ENCODE data around the gene L3MBTL4. TPM values are rescaled to one million over a fixed set of nuclear protein-coding genes. Genes with fewer than 3 reads are reported as not detected.
"Not testable (repeated sequence)": the region's sequence is repeated elsewhere in the genome, so short reads cannot be mapped to it uniquely, and the experiment has no call there.

The L3MBTL4 gene
- total RNA-seq, 1 donor from 2014 or later, result 16.2 TPM

DNA sequence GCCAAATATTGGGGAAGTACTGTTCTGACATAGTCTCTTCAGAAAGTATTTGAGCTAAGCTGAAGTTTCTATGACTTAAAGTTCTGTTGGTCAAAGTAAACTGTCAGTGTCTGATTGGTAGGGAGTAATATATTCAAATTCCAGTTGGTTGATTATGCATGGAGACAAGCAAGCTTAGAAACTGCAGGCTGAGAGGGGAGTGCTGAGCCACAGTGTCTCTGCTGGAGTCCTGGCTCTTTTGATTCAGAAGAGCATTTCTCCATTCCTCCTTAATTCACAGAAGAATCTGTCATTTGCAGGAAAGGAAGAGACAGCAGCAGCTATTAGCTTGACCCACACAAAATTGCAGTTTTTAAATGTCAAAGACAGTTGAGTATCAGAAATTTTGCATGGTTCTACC, 318.0 kb downstream of the L3MBTL4 start:
- DNase-seq (no peak), ATAC-seq (no peak)
- H3K27ac ChIP-seq, result no peak overlapping the region
- H3K27me3 ChIP-seq, result no peaks in the 10 kb centered on the region
- H3K36me3 ChIP-seq, result no peaks in the 10 kb centered on the region
- TF ChIP-seq, protein P1, sequence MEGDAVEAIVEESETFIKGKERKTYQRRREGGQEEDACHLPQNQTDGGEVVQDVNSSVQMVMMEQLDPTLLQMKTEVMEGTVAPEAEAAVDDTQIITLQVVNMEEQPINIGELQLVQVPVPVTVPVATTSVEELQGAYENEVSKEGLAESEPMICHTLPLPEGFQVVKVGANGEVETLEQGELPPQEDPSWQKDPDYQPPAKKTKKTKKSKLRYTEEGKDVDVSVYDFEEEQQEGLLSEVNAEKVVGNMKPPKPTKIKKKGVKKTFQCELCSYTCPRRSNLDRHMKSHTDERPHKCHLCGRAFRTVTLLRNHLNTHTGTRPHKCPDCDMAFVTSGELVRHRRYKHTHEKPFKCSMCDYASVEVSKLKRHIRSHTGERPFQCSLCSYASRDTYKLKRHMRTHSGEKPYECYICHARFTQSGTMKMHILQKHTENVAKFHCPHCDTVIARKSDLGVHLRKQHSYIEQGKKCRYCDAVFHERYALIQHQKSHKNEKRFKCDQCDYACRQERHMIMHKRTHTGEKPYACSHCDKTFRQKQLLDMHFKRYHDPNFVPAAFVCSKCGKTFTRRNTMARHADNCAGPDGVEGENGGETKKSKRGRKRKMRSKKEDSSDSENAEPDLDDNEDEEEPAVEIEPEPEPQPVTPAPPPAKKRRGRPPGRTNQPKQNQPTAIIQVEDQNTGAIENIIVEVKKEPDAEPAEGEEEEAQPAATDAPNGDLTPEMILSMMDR (IDR thresholded peaks at IDR 0.05), result no peak
- intact Hi-C loops (cut with DNase I), result no loop called here
- no peak overlapping the region for H3K4me3 ChIP-seq
- H3K4me1 ChIP-seq, result no peaks in the 10 kb centered on the region
- H3K9me3 ChIP-seq, result no peaks in the 10 kb centered on the region

DNA sequence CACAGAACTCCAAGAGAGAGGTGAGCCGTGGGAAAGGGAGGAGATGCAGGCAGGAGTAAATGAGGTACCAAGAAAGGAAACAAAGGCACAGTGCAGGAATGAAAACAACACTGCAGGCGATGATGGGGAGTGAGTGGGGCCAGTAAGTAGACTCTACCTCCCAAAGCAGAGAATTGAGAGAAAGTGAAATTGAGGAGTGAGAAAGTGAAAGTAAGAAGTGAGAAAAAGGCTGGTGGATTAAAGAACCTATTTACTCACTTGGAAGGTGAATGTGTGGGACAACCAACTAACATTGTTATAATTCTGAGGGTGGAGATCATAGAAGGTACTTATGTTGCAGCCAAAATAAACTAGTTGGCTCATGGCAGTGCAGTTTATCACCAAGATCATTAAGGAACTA, 326.3 kb downstream of the L3MBTL4 start:
- intact Hi-C loops (cut with DNase I), result no loop called here

DNA sequence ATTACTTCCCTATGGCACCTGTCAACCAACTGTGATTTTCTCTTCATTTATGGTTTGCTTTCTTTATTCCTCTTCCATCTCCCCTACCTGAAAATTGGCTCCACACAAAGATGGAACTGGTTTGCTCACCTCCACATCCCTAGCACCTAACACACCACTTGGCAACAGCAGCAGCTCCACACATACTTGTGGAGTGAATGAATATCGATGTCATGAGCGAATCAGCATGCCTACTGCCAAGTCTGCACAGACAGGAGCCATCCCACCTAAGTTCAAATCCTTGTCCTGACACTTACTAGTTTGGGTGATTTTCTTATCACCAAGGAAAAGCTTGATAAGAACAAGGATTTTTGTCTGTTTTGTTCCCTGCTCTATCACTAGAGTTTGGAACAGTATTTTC, 328.0 kb downstream of the L3MBTL4 start:
- Histone ChIP-seq H3K27me3 (no peaks in the 10 kb centered on the region), H3K4me3 (no peak overlapping the region), H3K4me1 (no peaks in the 10 kb centered on the region), H3K27ac (no peak overlapping the region), H3K9me3 (no peaks in the 10 kb centered on the region), H3K36me3 (no peaks in the 10 kb centered on the region)
- no peak for DNase-seq
- TF ChIP-seq, protein P1 (IDR thresholded peaks at IDR 0.05), result no peak
- ATAC-seq, result no peak
- intact Hi-C loops (cut with DNase I), result no loop called here

More for the DNA sequence above, 326.3 kb downstream of the L3MBTL4 start:
- Histone ChIP-seq H3K27me3 (no peaks in the 10 kb centered on the region), H3K4me3 (no peak overlapping the region), H3K4me1 (no peaks in the 10 kb centered on the region), H3K36me3 (no peaks in the 10 kb centered on the region), H3K27ac (no peak overlapping the region), H3K9me3 (no peaks in the 10 kb centered on the region)
- TF ChIP-seq, protein P1 (IDR thresholded peaks at IDR 0.05), result no peak
- ATAC-seq, result no peak
- DNase-seq, result no peak

DNA sequence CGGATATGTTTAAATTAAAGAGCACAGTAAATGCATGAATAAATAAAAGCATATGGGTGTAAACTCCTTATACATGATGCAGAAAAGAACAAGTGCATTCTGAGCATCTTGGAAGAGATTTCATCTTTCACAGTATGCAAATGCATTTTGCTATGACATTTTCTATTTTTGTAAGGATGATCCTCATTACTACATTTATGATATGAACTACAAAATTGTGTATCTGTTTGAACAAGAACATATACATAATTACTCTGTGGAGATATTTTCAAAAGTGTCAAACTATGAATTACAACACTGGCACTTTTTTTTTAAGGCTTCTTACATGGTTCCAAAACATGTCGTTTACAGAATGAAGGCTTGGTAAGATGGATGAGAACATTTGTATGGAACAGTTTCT, 335.3 kb downstream of the L3MBTL4 start:
- DNase-seq (no peak), ATAC-seq (no peak)
- intact Hi-C loops (cut with DNase I), result no loop called here
- Histone ChIP-seq H3K4me3 (no peak overlapping the region), H3K27me3 (no peaks in the 10 kb centered on the region), H3K36me3 (no peaks in the 10 kb centered on the region), H3K4me1 (no peaks in the 10 kb centered on the region), H3K27ac (no peak overlapping the region), H3K9me3 (no peaks in the 10 kb centered on the region)
- TF ChIP-seq, protein P1 (IDR thresholded peaks at IDR 0.05), result no peak

DNA sequence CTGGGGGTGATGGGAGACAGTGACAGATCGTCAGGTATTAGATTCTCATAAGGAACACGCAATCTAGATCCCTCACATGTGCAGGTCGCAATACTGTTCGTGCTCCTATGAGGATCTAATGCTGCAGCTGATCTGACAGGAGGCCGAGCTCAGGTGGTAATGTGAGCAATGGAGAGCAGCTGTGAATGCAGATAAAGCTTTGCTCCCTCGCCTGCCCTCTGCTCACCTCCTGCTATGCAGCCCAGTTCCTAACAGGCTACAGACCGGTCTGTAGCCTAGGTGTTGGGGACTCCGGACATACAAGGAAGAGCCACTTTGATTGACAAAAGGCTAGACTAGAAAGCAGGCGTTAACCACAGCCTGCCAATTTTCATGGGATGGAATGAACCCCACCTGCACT, 335.8 kb downstream of the L3MBTL4 start:
- Histone ChIP-seq H3K36me3 (no peaks in the 10 kb centered on the region), H3K4me1 (no peaks in the 10 kb centered on the region), H3K4me3 (no peak overlapping the region), H3K9me3 (no peaks in the 10 kb centered on the region), H3K27ac (no peak overlapping the region), H3K27me3 (no peaks in the 10 kb centered on the region)
- no peak for ATAC-seq
- TF ChIP-seq, protein P1 (IDR thresholded peaks at IDR 0.05), result no peak
- DNase-seq, result no peak
- intact Hi-C loops (cut with DNase I), result no loop called here

DNA sequence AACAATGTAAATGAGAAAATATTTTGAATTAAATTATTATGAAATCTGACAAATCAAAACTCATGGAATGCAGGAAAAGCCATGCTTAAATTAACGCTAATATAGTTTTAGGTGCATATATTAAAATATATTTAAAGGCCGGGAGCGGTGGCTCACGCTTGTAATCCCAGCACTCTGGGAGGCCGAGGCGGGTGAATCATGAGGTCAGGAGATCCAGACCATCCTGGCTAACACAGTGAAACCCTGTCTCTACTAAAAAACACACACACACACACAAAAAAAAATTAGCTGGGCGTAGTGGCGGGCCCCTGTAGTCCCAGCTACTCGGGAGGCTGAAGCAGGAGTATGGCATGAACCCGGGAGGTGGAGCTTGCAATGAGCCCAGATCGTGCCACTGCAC, 342.3 kb downstream of the L3MBTL4 start:
- intact Hi-C loops (cut with DNase I), result not testable (repeated sequence)

More for the DNA sequence above, 342.3 kb downstream of the L3MBTL4 start:
- H3K4me1 ChIP-seq, H3K27ac ChIP-seq, H3K36me3 ChIP-seq, H3K27me3 ChIP-seq, ATAC-seq, H3K9me3 ChIP-seq, DNase-seq, H3K4me3 ChIP-seq: not testable (repeated sequence)
